ENCODE results near the gene HM13. TPM values are rescaled to one million over a fixed set of nuclear protein-coding genes. Genes with fewer than 3 reads are reported as not detected.
A peak's percentile ranks its signal among the peaks of the same experiment; 100 is the strongest.

Gene HM13
- total RNA-seq, 2 donors from 2014 or later, result 31.7 to 45.7 TPM

- no peak for DNase-seq (ENCODE audit: low spot score)
- Histone ChIP-seq H3K27ac (peak overlapping the region; percentile 86 to 87), H3K4me1 (peaks cover 0 to 28% of the 10 kb centered on the region in 2 donors), H3K27me3 (no peaks in the 10 kb centered on the region), H3K4me3 (peak overlapping the region; percentile 48 to 56), H3K36me3 (peaks cover 46% of the 10 kb centered on the region), H3K9me3 (no peaks in the 10 kb centered on the region)
- no peak for TF ChIP-seq CTCF (IDR thresholded peaks at IDR 0.05)
Observed at GRCh38 chr20:31547720-31548298, 33.6 kb downstream of the HM13 start.

GRCh38 chr20:31548820-31549512 lies 34.7 kb downstream of the HM13 start:
- no peak for TF ChIP-seq CTCF (IDR thresholded peaks at IDR 0.05)

GRCh38 chr20:31549513-31549880 lies 35.3 kb downstream of the HM13 start:
- Histone ChIP-seq H3K27me3 (no peaks in the 10 kb centered on the region), H3K4me1 (peaks cover 0 to 20% of the 10 kb centered on the region in 2 donors), H3K4me3 (no peak overlapping the region), H3K9me3 (no peaks in the 10 kb centered on the region), H3K36me3 (peaks cover 46% of the 10 kb centered on the region), H3K27ac (no peak overlapping the region)
- no peak for TF ChIP-seq CTCF (IDR thresholded peaks at IDR 0.05)
- no peak for DNase-seq (ENCODE audit: low spot score)

More at GRCh38 chr20:31548820-31549512, 34.7 kb downstream of the HM13 start:
- peaks cover 0 to 26% of the 10 kb centered on the region in 2 donors for H3K4me1 ChIP-seq
- peak overlapping the region in 1 of 2 donors; percentile 86 for H3K27ac ChIP-seq
- H3K36me3 ChIP-seq, result peaks cover 45% of the 10 kb centered on the region
- no peak for DNase-seq (ENCODE audit: low spot score)
- no peak overlapping the region for H3K4me3 ChIP-seq
- H3K9me3 ChIP-seq, result no peaks in the 10 kb centered on the region
- H3K27me3 ChIP-seq, result no peaks in the 10 kb centered on the region

- Histone ChIP-seq H3K27ac (no peak overlapping the region), H3K4me3 (no peak overlapping the region), H3K36me3 (peaks cover 51% of the 10 kb centered on the region), H3K4me1 (peaks cover 0 to 17% of the 10 kb centered on the region in 2 donors), H3K27me3 (no peaks in the 10 kb centered on the region), H3K9me3 (no peaks in the 10 kb centered on the region)
- no peak for TF ChIP-seq CTCF (IDR thresholded peaks at IDR 0.05)
- DNase-seq (ENCODE audit: low spot score), result no peak
Observed at GRCh38 chr20:31550099-31550498, 35.9 kb downstream of the HM13 start.

GRCh38 chr20:31551163-31552081 lies 37.2 kb downstream of the HM13 start:
- Histone ChIP-seq H3K36me3 (peaks cover 60% of the 10 kb centered on the region), H3K4me3 (no peak overlapping the region), H3K9me3 (no peaks in the 10 kb centered on the region), H3K27me3 (no peaks in the 10 kb centered on the region), H3K4me1 (peaks cover 0 to 13% of the 10 kb centered on the region in 2 donors), H3K27ac (no peak overlapping the region)
- no peak for TF ChIP-seq CTCF (IDR thresholded peaks at IDR 0.05)
- DNase-seq (ENCODE audit: low spot score), result no peak
